Measurements from ENCODE around the gene STK10. TPM values are rescaled to one million over a fixed set of nuclear protein-coding genes. Genes with fewer than 3 reads are reported as not detected.

Gene STK10
- total RNA-seq, 2 experiments from 2014 or later, result 211 to 229 TPM

GRCh38 chr5:171992813-171993212, 195.2 kb downstream of the STK10 start:
- DNase-seq (no peak), ATAC-seq (ENCODE audit: poor library complexity) (no peak)
- no peak overlapping the region for H3K4me3 ChIP-seq (ENCODE audit: low read length)
- Mint-ChIP-seq H3K4me1 (ENCODE audit: low read depth) (peaks cover 71% of the 10 kb centered on the region), H3K36me3 (ENCODE audit: low read depth) (peaks cover 71% of the 10 kb centered on the region), H3K4me3 (no peak overlapping the region), H3K9me3 (no peaks in the 10 kb centered on the region), H3K27me3 (no peaks in the 10 kb centered on the region), H3K27ac (no peak overlapping the region)
- intact Hi-C loops (cut with DNase I, micrococcal nuclease), result no loop called here
- H3K27me3 ChIP-seq (ENCODE audit: control insufficient read depth in 1 of 2, insufficient read depth in 2 of 2, low read length in 2 of 2), result no peaks in the 10 kb centered on the region
- CTCF ChIA-PET, result no interaction called here
- H3K9me3 ChIP-seq (ENCODE audit: control insufficient read depth in 1 of 2, insufficient read depth in 1 of 2, low read length in 2 of 2), result no peaks in the 10 kb centered on the region
- no peak for TF ChIP-seq CTCF (IDR thresholded peaks at IDR 0.05)
- peaks cover 34% of the 10 kb centered on the region for H3K36me3 ChIP-seq (ENCODE audit: insufficient read depth, low read length)
- H3K4me1 ChIP-seq (ENCODE audit: insufficient read depth, low read length), result no peaks in the 10 kb centered on the region
- POLR2A ChIA-PET, result no interaction called here
- no peak overlapping the region for H3K27ac ChIP-seq (ENCODE audit: low read depth in 1 of 2, low read length in 2 of 2)

GRCh38 chr5:171992305-171992704, 195.7 kb downstream of the STK10 start:
- Histone ChIP-seq H3K4me1 (ENCODE audit: insufficient read depth, low read length) (no peaks in the 10 kb centered on the region), H3K4me3 (ENCODE audit: low read length) (no peak overlapping the region), H3K36me3 (ENCODE audit: insufficient read depth, low read length) (peaks cover 36% of the 10 kb centered on the region), H3K9me3 (ENCODE audit: control insufficient read depth in 1 of 2, insufficient read depth in 1 of 2, low read length in 2 of 2) (no peaks in the 10 kb centered on the region), H3K27ac (ENCODE audit: low read depth in 1 of 2, low read length in 2 of 2) (no peak overlapping the region), H3K27me3 (ENCODE audit: control insufficient read depth in 1 of 2, insufficient read depth in 2 of 2, low read length in 2 of 2) (no peaks in the 10 kb centered on the region)
- Mint-ChIP-seq H3K4me1 (ENCODE audit: low read depth) (peaks cover 67% of the 10 kb centered on the region), H3K27me3 (no peaks in the 10 kb centered on the region), H3K27ac (no peak overlapping the region), H3K4me3 (no peak overlapping the region), H3K36me3 (ENCODE audit: low read depth) (peaks cover 73% of the 10 kb centered on the region), H3K9me3 (no peaks in the 10 kb centered on the region)
- ATAC-seq (ENCODE audit: poor library complexity) (no peak), DNase-seq (no peak)
- intact Hi-C loops (cut with DNase I, micrococcal nuclease), result no loop called here
- ChIA-PET CTCF (no interaction called here), POLR2A (no interaction called here)
- TF ChIP-seq CTCF (IDR thresholded peaks at IDR 0.05), result no peak

Other genes with a start within 250 kb of the STK10 start
- gene FBXW11, start 181.6 kb downstream of the STK10 start, total RNA-seq, result 10 to 100 TPM; 20.9 to 24.0 TPM
- not detected for gene EFCAB9, start 5.9 kb upstream of the STK10 start, total RNA-seq
- 1 to 10 TPM in 1 of 2 experiments, under 1 TPM in 1; 0.66 to 1.1 TPM for gene UBTD2, start 95.5 kb upstream of the STK10 start, total RNA-seq